Neural progenitor cell (in vitro differentiated cells): ENCODE results near the gene SYT1.

Source experiments
- CTCF ChIP-seq: fragments of 200-600 bp; sonication (generic); IDR thresholded peaks from 2 replicates; pipeline ENCODE4 v1.5.1; 2017; ENCODE audit warnings: antibody characterized with exemption, mild to moderate bottlenecking
- EZH2phosphoT487 ChIP-seq: fragments of 200-600 bp; sonication (generic); IDR thresholded peaks from 2 replicates; pipeline ENCODE4 v1.6.1; 2017; ENCODE audit warnings: antibody characterized with exemption

GRCh38 chr12:79194595-79194994 is 330.0 kb downstream of the SYT1 start:
- no peak for TF ChIP-seq CTCF
- no peak for TF ChIP-seq EZH2phosphoT487
